ACC112 (cell line): ENCODE measurements around the gene HTT.

Experiments used
- H2AFZ ChIP-seq: fragments of 200-600 bp; sonication (generic); one replicate; pipeline ENCODE4 v1.6.0; 2017; ENCODE audit warnings: antibody characterized with exemption, low read length; ENCODE audit not compliant: unreplicated experiment
- H3K27ac ChIP-seq: fragments of 200-600 bp; sonication (generic); 2 replicates; pipeline ENCODE4 v1.5.1; 2014; ENCODE audit warnings: low read depth, mild to moderate bottlenecking, antibody characterized with exemption, low read length, moderate library complexity
- H3K27me3 ChIP-seq: fragments of 200-600 bp; sonication (generic); 2 replicates; pipeline ENCODE4 v1.6.1; 2014; ENCODE audit warnings: mild to moderate bottlenecking, antibody characterized with exemption, low read length, moderate library complexity, mixed read lengths; ENCODE audit not compliant: insufficient read depth
- H3K36me3 ChIP-seq: fragments of 200-600 bp; sonication (generic); 2 replicates; pipeline ENCODE4 v1.6.1; 2016; ENCODE audit warnings: mild to moderate bottlenecking, antibody characterized with exemption, low read length, moderate library complexity, mixed read lengths; ENCODE audit not compliant: insufficient read depth
- H3K4me1 ChIP-seq: fragments of 200-600 bp; sonication (generic); one replicate; pipeline ENCODE4 v1.6.1; 2016; ENCODE audit warnings: low read length, mixed read lengths; ENCODE audit not compliant: insufficient read depth, unreplicated experiment, control insufficient read depth
- H3K4me3 ChIP-seq: fragments of 200-600 bp; sonication (generic); 2 replicates; pipeline ENCODE4 v1.5.1; 2014; ENCODE audit warnings: mild to moderate bottlenecking, low read depth, low read length
- H3K79me2 ChIP-seq: fragments of 200-600 bp; sonication (generic); one replicate; pipeline ENCODE4 v1.6.0; 2016; ENCODE audit warnings: low read length; ENCODE audit not compliant: control insufficient read depth, unreplicated experiment, insufficient read depth

The HTT gene

DNA sequence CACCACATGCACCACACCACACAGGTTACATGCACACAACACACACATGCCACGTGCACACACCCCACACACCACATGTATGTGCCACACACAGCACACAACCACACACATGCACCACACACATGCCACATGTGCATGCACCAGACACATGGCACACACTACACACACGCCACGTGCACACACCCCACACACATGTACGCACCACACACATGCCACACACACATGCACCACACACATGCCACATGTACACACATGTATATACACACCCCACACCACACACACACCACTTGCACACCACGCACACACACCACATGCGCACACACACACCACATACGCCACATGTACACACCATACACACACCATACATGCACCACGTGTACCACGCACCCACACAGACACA, 154.8 kb downstream of the HTT start:
- no peak overlapping the region for H3K4me3 ChIP-seq
- H2AFZ ChIP-seq, result no peak overlapping the region
- H3K79me2 ChIP-seq, result no peaks in the 10 kb centered on the region
- H3K36me3 ChIP-seq, result peaks cover 17% of the 10 kb centered on the region; the same call in 1 of the 2 replicates
- no peak overlapping the region for H3K27ac ChIP-seq
- H3K27me3 ChIP-seq, result no peaks in the 10 kb centered on the region
- peaks cover 5% of the 10 kb centered on the region for H3K4me1 ChIP-seq

DNA sequence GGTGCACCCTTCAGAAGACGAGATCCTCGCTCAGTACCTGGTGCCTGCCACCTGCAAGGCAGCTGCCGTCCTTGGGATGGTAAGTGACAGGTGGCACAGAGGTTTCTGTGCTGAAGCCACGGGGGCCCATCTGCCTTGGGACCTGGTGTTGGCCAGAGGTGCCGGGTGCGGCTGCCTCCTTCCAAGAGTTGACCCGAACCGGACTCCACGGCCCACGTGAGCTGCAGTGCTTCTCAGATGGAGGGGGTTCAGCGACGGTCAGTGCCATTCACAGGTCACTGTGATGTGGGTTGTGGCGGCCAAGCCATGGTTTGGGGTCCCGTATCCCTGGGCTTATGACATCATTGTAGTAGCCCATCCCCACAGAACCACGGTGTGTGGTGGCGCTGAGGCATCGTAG, 155.5 kb downstream of the HTT start:
- Histone ChIP-seq H3K36me3 (peaks cover 17% of the 10 kb centered on the region; the same call in 1 of the 2 replicates), H3K79me2 (no peaks in the 10 kb centered on the region), H3K27ac (no peak overlapping the region), H3K4me1 (peaks cover 5% of the 10 kb centered on the region), H3K27me3 (no peaks in the 10 kb centered on the region), H3K4me3 (no peak overlapping the region), H2AFZ (no peak overlapping the region)

DNA sequence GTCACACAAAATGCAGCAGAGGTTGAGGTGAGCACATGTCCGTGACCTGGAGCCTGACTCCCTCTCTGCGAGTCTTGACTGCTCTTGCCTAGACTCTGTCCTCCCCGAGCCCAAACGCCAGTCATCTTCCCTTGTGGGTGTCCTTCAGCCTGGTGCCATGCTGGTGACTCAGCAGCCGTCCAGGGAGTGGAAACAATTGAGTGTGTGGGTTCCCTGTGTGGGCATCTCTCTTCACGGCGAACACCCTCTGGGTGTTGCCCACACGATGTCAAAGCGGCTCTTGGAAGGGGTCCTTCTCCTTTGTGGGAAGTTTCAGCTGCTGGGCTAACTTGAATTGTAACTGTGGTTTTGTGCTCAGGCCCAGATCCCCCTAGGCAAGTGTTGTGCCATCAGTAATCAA, 157.0 kb downstream of the HTT start:
- no peak overlapping the region for H2AFZ ChIP-seq
- no peak overlapping the region for H3K27ac ChIP-seq
- H3K4me3 ChIP-seq, result no peak overlapping the region
- H3K79me2 ChIP-seq, result no peaks in the 10 kb centered on the region
- peaks cover 17% of the 10 kb centered on the region; the same call in 1 of the 2 replicates for H3K36me3 ChIP-seq
- H3K27me3 ChIP-seq, result no peaks in the 10 kb centered on the region
- H3K4me1 ChIP-seq, result peaks cover 5% of the 10 kb centered on the region

DNA sequence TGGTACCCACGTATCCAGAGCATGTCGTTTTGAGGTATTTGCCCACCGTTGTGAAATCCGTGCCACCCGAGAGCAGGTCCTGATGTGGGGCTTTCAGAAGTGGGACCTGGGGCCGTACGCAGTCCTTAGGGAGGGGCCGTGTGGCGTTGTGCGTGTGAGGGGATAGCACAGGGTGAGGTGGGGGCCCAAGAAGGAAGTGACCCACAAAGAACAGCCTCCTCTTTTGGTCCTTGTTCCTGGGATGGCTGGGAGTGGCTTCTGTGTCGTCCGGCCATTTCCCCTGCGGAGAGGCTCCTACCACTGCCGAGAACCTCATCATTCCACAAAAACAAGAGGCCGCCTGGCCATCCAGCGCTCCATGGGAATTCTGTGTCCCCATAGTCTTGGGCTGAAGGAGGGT, 157.5 kb downstream of the HTT start:
- no peak overlapping the region for H2AFZ ChIP-seq
- no peaks in the 10 kb centered on the region for H3K27me3 ChIP-seq
- H3K79me2 ChIP-seq, result no peaks in the 10 kb centered on the region
- peaks cover 17% of the 10 kb centered on the region; the same call in 1 of the 2 replicates for H3K36me3 ChIP-seq
- H3K27ac ChIP-seq, result no peak overlapping the region
- no peak overlapping the region for H3K4me3 ChIP-seq
- H3K4me1 ChIP-seq, result peaks cover 5% of the 10 kb centered on the region

DNA sequence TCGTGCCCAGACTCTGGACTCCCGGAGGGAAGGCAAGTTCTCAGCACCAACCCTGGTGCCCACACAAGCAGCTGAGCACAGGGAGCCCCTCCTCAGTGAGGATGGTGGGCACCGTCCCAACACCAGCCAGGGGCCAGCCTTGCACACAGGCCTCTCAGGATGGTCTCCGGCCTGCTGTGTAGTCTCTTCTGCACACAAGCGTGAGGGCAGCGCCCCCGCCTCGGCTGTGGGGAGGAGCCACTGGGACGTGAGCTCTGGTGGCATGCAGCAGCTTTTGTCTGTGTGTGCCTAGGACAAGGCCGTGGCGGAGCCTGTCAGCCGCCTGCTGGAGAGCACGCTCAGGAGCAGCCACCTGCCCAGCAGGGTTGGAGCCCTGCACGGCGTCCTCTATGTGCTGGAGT, 158.4 kb downstream of the HTT start:
- Histone ChIP-seq H3K79me2 (no peaks in the 10 kb centered on the region), H3K27me3 (no peaks in the 10 kb centered on the region), H2AFZ (no peak overlapping the region), H3K4me3 (no peak overlapping the region), H3K4me1 (peaks cover 5% of the 10 kb centered on the region), H3K36me3 (peaks cover 17% of the 10 kb centered on the region; the same call in 1 of the 2 replicates), H3K27ac (no peak overlapping the region)

DNA sequence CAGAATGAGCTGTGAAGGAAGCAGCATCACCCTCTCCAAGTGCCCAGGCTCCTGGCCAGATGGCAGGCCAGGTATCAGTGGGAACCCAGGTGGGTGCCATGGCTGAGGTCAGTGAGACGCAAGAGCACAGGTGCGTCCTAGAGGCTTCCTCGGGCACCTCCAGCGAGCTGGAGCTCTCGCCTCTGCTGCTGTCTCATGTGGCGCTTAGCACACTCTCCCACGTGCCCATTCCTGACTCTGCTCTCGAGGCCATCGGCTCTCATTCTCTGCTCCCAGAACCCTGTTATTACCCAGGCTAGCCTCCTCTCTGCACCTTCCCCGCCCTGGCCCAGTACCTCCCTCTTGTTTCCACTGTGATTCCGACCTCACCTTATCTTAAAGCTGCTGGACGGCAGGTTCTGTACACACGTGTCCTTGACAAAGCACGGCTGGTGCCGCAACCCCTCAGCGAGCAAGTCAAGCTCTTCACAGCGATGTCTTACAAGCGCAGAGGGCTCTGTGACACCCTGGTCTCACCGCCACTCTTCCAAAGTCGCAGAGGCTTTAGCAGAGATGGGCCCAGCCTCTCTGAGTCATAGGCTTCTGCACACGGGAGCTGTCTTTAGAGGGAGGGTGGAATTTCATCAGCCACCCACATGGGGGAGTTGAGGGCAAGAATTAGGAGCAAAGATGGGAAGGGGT, 159.1 kb downstream of the HTT start:
- peaks cover 17% of the 10 kb centered on the region; the same call in 1 of the 2 replicates for H3K36me3 ChIP-seq
- no peak overlapping the region for H3K4me3 ChIP-seq
- H3K4me1 ChIP-seq, result peaks cover 5% of the 10 kb centered on the region
- H2AFZ ChIP-seq, result no peak overlapping the region
- H3K27me3 ChIP-seq, result no peaks in the 10 kb centered on the region
- no peak overlapping the region for H3K27ac ChIP-seq
- H3K79me2 ChIP-seq, result no peaks in the 10 kb centered on the region

DNA sequence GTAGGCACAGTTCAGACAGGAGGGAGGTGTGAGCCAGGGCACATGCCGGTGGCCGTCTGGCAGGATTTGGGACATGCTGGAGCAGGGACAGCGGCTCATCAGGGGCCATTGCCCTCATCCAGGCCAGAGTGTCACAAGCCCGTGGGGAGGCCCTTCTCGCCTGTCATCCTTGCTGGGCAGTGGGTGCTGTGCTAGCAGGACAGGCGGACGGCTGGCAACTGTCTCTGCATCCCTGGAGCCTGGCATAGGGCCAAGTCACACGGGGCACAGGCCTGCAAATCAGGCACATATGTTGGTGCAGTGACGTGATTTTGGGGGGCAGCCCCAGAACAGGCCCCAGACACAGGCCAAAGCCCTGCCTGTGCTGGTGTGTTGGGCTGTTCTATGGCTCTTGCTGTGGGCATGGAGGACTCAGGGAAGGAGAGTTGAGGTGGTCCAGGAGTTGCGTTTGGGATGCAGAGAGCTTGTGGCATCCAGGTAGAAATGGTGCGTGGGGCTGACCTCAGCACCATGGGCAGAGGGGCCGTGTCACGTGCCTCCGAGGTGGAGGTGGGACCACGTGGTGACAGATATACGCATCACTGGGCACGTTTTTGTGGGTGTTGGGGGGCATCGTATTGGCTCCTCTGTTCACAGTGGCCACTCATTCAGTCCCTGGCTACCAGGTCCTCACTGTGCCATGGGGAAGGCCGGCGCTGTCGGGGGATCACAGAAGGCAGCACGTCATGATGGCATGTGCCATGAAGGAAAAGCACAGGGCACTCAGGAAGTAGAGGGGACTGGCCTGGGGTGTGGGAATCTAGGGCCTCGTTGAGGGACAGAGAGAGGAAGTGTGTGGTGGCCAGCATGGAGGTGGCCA, 159.9 kb downstream of the HTT start:
- H3K4me1 ChIP-seq, result peaks cover 5% of the 10 kb centered on the region
- no peak overlapping the region for H3K27ac ChIP-seq
- no peaks in the 10 kb centered on the region for H3K79me2 ChIP-seq
- no peak overlapping the region for H3K4me3 ChIP-seq
- no peak overlapping the region for H2AFZ ChIP-seq
- no peaks in the 10 kb centered on the region for H3K27me3 ChIP-seq
- peaks cover 11% of the 10 kb centered on the region; the same call in 1 of the 2 replicates for H3K36me3 ChIP-seq

DNA sequence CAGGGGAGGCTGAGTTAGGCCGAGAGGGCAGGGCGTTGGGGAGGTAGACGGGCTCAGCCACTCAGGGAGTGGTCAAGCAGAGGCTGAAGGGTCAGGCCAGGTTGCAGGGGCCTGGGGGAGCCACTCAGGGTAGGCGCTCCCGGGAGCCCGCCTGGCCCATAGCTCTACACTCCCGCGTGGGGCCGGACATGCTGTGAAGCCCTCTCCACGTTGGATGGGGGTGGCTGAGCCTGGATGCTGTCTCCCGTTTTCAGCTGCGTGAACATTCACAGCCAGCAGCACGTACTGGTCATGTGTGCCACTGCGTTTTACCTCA, 160.5 kb downstream of the HTT start:
- H3K36me3 ChIP-seq, result peaks cover 9% of the 10 kb centered on the region; the same call in 1 of the 2 replicates
- H3K27me3 ChIP-seq, result no peaks in the 10 kb centered on the region
- no peak overlapping the region for H3K4me3 ChIP-seq
- no peak overlapping the region for H3K27ac ChIP-seq
- no peaks in the 10 kb centered on the region for H3K79me2 ChIP-seq
- H3K4me1 ChIP-seq, result peaks cover 5% of the 10 kb centered on the region
- no peak overlapping the region for H2AFZ ChIP-seq

DNA sequence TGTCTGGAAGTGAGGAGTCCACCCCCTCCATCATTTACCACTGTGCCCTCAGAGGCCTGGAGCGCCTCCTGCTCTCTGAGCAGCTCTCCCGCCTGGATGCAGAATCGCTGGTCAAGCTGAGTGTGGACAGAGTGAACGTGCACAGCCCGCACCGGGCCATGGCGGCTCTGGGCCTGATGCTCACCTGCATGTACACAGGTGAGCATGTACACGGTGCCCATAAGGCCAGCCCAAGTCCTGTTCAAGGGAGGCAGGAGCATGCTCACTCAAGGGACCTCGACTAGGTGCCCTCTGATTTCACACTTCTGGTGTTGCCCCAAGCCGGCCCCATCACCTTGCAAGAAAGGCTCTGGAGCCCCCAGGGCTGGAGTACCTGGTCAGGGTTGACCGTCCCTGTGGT, 161.1 kb downstream of the HTT start:
- Histone ChIP-seq H3K4me1 (peaks cover 5% of the 10 kb centered on the region), H3K36me3 (peaks cover 6% of the 10 kb centered on the region; the same call in 1 of the 2 replicates), H3K27ac (no peak overlapping the region)

DNA sequence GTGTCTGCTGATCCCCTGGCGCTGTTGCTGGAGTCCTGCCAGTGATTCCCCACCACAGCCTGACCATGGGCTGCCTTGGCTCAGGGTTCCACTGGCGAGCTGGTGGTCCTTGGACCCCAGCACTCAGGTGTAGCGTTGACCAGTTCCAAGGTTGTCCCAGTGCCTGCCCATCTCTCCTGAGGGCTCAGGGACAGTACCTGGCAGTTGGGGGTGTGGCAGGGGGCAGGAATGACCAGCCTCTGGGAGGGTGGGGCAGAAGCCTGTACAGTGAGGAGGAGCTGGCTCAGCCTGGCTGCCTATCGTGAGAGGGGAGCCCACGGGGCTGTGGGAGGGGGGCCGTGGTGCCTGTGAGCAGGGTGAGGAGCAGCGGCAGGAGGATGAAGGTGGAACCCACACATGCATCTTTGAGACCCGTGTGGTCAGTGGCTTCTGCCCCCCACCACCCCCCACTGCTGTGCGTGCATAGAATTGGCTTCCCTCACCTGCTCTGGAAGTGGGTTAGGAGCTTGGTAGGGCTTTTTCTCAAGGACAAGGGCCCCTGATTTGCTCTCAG, 161.9 kb downstream of the HTT start:
- no peak overlapping the region for H3K4me3 ChIP-seq
- H3K27ac ChIP-seq, result no peak overlapping the region
- no peak overlapping the region for H2AFZ ChIP-seq
- H3K79me2 ChIP-seq, result no peaks in the 10 kb centered on the region
- H3K4me1 ChIP-seq, result peaks cover 1% of the 10 kb centered on the region
- H3K27me3 ChIP-seq, result no peaks in the 10 kb centered on the region
- no peaks in the 10 kb centered on the region for H3K36me3 ChIP-seq

More for the DNA sequence above, 161.1 kb downstream of the HTT start:
- Histone ChIP-seq H3K79me2 (no peaks in the 10 kb centered on the region), H3K27me3 (no peaks in the 10 kb centered on the region), H3K4me3 (no peak overlapping the region), H2AFZ (no peak overlapping the region)
